ENCODE results near the gene RPS6KB1. TPM values are rescaled to one million over a fixed set of nuclear protein-coding genes. Genes with fewer than 3 reads are reported as not detected.
A peak's percentile ranks its signal among the peaks of the same experiment; 100 is the strongest.
"Not testable (repeated sequence)": the region's sequence is repeated elsewhere in the genome, so short reads cannot be mapped to it uniquely, and the experiment has no call there.

RPS6KB1 gene
- polyA plus RNA-seq, 4 donors: 36.0 to 43.3 (median 39.5) TPM

DNA sequence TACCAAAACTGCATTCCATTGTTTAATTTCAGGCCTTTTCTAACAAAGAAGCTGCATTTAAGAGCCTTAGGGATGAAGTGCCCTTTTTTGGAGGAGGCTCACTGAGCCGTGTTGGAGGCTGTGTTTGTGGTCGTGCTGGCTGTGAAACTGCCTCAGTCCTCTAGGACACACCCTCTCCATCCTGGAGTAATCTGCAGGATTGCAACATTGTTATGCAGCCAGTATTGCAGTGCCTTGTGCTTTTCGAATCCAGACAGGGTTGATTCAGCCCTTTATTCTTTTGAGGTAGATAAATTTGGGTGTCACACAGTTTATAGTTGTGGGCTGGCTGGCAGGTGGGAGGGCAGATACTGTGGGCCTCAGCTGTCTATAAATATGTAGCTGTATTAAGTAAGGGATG, 37.8 kb downstream of the RPS6KB1 start:
- not testable (repeated sequence) for DNase-seq (ENCODE audit: low read depth in 4 of 4, low spot score in 3 of 4)

- DNase-seq (ENCODE audit: low read depth in 4 of 4, low spot score in 3 of 4): not testable (repeated sequence)
Measured at GRCh38 chr17:59933317-59933716, 40.4 kb downstream of the RPS6KB1 start.

DNA sequence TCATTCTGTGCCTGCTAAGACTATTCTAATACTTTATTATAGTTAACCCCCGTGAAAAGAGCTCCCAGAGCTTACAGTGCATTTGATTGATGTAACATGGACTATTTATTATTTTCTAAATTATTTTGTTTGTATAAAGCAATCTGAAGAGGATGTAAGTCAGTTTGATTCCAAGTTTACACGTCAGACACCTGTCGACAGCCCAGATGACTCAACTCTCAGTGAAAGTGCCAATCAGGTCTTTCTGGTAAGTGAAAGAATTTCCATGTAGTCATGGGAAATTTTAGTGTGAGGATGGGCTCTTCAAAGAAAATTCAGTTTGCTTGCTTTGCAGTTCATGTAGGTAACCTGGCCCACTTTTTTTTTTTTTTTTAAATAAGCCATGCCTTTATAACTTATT, 47.8 kb downstream of the RPS6KB1 start:
- not testable (repeated sequence) for DNase-seq (ENCODE audit: low read depth in 4 of 4, low spot score in 3 of 4)

GRCh38 chr17:59941131-59941530, 48.2 kb downstream of the RPS6KB1 start:
- no peak for DNase-seq (ENCODE audit: low read depth in 4 of 4, low spot score in 3 of 4)

DNA sequence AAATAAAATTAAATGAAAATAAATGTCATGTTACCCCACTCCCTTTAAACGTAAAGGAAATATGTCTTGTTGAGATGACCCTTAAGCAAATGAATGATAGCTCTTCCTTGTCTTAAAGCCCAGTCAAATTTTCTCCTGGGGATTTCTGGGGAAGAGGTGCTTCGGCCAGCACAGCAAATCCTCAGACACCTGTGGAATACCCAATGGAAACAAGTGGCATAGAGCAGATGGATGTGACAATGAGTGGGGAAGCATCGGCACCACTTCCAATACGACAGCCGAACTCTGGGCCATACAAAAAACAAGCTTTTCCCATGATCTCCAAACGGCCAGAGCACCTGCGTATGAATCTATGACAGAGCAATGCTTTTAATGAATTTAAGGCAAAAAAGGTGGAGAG, 53.5 kb downstream of the RPS6KB1 start:
- not testable (repeated sequence) for DNase-seq (ENCODE audit: low read depth in 4 of 4, low spot score in 3 of 4)

GRCh38 chr17:59947310-59947709, 54.4 kb downstream of the RPS6KB1 start:
- DNase-seq (ENCODE audit: low read depth in 4 of 4, low spot score in 3 of 4): not testable (repeated sequence)

GRCh38 chr17:59950049-59950448, 57.1 kb downstream of the RPS6KB1 start:
- no peak for DNase-seq (ENCODE audit: low read depth in 4 of 4, low spot score in 3 of 4)

GRCh38 chr17:59954856-59955255, 61.9 kb downstream of the RPS6KB1 start:
- DNase-seq (ENCODE audit: low read depth in 4 of 4, low spot score in 3 of 4): no peak

GRCh38 chr17:59959574-59959973, 66.7 kb downstream of the RPS6KB1 start:
- not testable (repeated sequence) for DNase-seq (ENCODE audit: low read depth in 4 of 4, low spot score in 3 of 4)

GRCh38 chr17:59962739-59963318, 69.9 kb downstream of the RPS6KB1 start:
- no peak for DNase-seq (ENCODE audit: low read depth in 4 of 4, low spot score in 3 of 4)

- peak in 3 of 4 donors; percentile 36 to 43 (median 41) for DNase-seq (ENCODE audit: low read depth in 4 of 4, low spot score in 3 of 4)
Measured at GRCh38 chr17:59963738-59964481, 71.0 kb downstream of the RPS6KB1 start.

- DNase-seq (ENCODE audit: low read depth in 4 of 4, low spot score in 3 of 4): peak; percentile 72 to 82 (median 79)
Measured at GRCh38 chr17:59964482-59965328, 71.8 kb downstream of the RPS6KB1 start, which contains the start of gene RNFT1. TSS of gene RNFT1 (minus strand) at chr17:59964740. CDS start at chr17:59964663, 77 bp downstream.

- not testable (repeated sequence) for DNase-seq (ENCODE audit: low read depth in 4 of 4, low spot score in 3 of 4)
Measured at GRCh38 chr17:59971771-59972170, 78.8 kb downstream of the RPS6KB1 start.

GRCh38 chr17:59972778-59973177, 79.9 kb downstream of the RPS6KB1 start:
- no peak for DNase-seq (ENCODE audit: low read depth in 4 of 4, low spot score in 3 of 4)

GRCh38 chr17:59973483-59973882, 80.6 kb downstream of the RPS6KB1 start:
- DNase-seq (ENCODE audit: low read depth in 4 of 4, low spot score in 3 of 4): not testable (repeated sequence)

- not testable (repeated sequence) for DNase-seq (ENCODE audit: low read depth in 4 of 4, low spot score in 3 of 4)
Measured at GRCh38 chr17:59975166-59975565, 82.2 kb downstream of the RPS6KB1 start.

- not testable (repeated sequence) for DNase-seq (ENCODE audit: low read depth in 4 of 4, low spot score in 3 of 4)
Measured at GRCh38 chr17:59996608-59997007, 103.7 kb downstream of the RPS6KB1 start.
